WERI-Rb-1 (cell line): ENCODE measurements around the gene GDI1.

Experiments
- DNase-seq: peaks from one replicate; pipeline ENCODE4 v3.0.0-alpha.2; 2020
- H3K27ac ChIP-seq: fragments of 250-450 bp; sonication (Bioruptor Pico); 2 replicates; pipeline ENCODE4 v1.5.1; 2020; ENCODE audit warnings: mild to moderate bottlenecking, moderate library complexity
- H3K27me3 ChIP-seq: fragments of 250-450 bp; sonication (Bioruptor Pico); 2 replicates; pipeline ENCODE4 v1.5.1; 2021; ENCODE audit warnings: mild to moderate bottlenecking, low read depth, moderate library complexity; ENCODE audit not compliant: insufficient read depth, severe bottlenecking
- H3K36me3 ChIP-seq: fragments of 250-450 bp; sonication (Bioruptor Pico); 2 replicates; pipeline ENCODE4 v1.5.1; 2020; ENCODE audit warnings: mild to moderate bottlenecking, moderate library complexity
- H3K4me3 ChIP-seq: 2 replicates; pipeline ENCODE4 v1.5.1; 2011; ENCODE audit warnings: low read depth, mild to moderate bottlenecking, control low read depth, low read length
- H3K9me3 ChIP-seq: fragments of 250-450 bp; sonication (Bioruptor Pico); 2 replicates; pipeline ENCODE4 v1.5.1; 2021; ENCODE audit warnings: mild to moderate bottlenecking, moderate library complexity; ENCODE audit not compliant: severe bottlenecking
- TF ChIP-seq, protein P1 (sequence below): IDR thresholded peaks from 2 replicates; pipeline ENCODE4 v1.5.1; 2011; ENCODE audit warnings: low read depth, mild to moderate bottlenecking, control low read depth, inconsistent platforms, low read length

GDI1 gene

DNA sequence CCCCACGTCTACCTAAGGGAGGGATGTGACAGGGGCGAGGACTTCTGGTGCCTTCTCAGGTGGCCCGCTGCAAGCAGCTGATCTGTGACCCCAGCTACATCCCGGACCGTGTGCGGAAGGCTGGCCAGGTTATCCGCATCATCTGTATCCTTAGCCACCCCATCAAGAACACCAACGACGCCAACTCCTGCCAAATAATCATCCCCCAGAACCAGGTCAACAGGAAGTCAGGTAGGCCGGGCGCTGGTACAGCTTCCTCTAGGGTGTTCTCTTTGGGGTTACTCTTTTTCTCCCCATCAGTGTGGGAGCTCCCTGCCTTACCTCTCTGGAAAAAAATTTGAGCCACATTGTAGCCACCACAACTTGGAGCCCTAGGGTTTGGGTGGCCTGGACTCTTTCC is 4.6 kb downstream of the GDI1 start:
- Histone ChIP-seq H3K36me3 (peaks cover 65% of the 10 kb centered on the region), H3K27me3 (peaks cover 11% of the 10 kb centered on the region), H3K9me3 (no peaks in the 10 kb centered on the region), H3K27ac (no peak overlapping the region), H3K4me3 (no peak overlapping the region)
- DNase-seq: no peak
- TF ChIP-seq, protein P1, sequence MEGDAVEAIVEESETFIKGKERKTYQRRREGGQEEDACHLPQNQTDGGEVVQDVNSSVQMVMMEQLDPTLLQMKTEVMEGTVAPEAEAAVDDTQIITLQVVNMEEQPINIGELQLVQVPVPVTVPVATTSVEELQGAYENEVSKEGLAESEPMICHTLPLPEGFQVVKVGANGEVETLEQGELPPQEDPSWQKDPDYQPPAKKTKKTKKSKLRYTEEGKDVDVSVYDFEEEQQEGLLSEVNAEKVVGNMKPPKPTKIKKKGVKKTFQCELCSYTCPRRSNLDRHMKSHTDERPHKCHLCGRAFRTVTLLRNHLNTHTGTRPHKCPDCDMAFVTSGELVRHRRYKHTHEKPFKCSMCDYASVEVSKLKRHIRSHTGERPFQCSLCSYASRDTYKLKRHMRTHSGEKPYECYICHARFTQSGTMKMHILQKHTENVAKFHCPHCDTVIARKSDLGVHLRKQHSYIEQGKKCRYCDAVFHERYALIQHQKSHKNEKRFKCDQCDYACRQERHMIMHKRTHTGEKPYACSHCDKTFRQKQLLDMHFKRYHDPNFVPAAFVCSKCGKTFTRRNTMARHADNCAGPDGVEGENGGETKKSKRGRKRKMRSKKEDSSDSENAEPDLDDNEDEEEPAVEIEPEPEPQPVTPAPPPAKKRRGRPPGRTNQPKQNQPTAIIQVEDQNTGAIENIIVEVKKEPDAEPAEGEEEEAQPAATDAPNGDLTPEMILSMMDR: no peak

DNA sequence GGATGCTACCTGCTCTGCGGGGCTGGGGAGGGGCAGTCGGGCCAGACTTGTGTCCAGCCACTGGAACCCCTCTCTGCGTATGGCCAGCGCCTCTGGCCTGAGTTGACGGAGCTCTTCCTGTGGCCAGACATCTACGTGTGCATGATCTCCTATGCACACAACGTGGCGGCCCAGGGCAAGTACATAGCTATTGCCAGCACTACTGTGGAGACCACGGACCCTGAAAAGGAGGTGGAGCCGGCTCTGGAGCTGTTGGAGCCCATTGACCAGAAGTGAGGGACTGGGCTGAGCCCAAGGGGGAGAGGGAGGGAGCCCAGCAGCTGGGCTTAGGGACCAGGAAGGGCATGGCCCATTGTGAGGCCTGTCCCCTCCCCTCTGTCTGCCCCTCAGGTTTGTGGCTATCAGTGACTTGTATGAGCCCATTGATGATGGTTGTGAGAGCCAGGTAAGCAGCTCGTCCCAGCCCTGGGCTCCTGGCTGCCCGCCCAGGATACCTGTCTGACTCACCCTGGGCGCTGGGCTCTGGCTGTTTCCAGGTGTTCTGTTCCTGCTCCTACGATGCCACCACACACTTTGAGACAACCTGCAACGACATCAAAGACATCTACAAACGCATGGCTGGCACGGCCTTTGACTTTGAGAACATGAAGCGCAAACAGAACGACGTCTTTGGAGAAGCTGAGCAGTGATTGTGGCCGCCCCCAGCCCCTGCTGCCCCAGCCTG is 5.2 kb downstream of the GDI1 start:
- DNase-seq: no peak
- TF ChIP-seq, protein P1: no peak
- Histone ChIP-seq H3K27me3 (peaks cover 16% of the 10 kb centered on the region), H3K4me3 (no peak overlapping the region), H3K9me3 (no peaks in the 10 kb centered on the region), H3K27ac (no peak overlapping the region), H3K36me3 (peaks cover 71% of the 10 kb centered on the region)

DNA sequence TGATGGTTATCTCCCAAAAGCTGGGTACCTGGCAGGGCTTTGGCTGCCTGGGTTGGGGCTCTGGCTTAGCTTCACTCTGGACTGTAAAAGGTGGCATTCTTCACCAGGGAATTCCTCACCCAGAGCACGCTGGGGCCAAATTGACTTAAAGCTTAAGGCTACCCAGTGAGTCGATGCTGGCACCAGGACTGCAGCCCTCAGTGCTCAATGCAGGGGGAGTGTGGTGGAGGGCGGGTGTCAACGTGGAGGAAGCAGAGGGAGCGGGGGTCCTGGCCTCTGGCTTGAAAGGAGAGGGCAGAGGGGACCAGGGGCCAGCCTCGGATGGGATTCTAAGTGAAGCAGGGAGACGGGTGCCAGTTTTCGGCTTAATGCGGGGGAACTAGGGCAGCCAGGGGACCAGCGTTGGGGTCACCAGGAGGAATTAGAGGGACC is 6.5 kb downstream of the GDI1 start:
- peaks cover 18% of the 10 kb centered on the region for H3K27me3 ChIP-seq
- peaks cover 77% of the 10 kb centered on the region for H3K36me3 ChIP-seq
- peak overlapping the region; percentile 38 for H3K4me3 ChIP-seq
- TF ChIP-seq, protein P1: no peak
- no peak for DNase-seq
- peak overlapping the region; percentile 79 for H3K27ac ChIP-seq
- no peaks in the 10 kb centered on the region for H3K9me3 ChIP-seq

DNA sequence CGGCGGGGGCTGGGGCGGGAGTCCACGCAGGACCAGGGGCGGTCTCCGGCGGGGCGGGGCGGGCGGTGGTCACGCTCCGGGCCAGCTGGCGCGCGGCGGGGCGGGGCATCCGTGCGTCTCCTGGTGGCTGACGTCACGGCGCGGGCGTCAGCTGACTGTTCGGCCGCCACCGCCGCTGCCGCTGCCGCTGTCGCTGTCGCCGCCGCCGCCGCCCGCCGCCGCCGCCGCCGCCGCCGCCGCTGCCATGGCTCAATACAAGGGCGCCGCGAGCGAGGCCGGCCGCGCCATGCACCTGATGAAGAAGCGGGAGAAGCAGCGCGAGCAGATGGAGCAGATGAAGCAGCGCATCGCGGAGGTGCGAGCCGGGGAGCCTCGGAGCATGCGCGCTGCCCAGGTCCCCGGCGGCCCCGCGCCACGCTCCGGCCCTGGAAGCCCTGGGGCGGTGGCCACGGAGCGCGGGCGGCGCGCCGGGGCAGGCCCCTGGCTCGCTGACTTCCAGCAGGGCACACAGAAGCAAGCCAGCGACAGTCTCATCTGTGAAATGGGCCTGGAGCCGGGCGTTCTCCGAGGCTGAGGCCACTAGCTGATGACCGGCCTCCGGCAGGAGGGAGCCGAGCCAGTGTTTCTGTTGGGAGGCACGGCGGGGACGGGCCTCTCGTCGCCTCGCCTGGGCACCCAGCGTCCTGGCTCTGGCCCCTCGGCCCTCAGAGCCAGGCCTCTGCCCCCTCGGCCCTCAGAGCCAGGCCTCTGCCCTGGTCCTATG is 7.2 kb downstream of the GDI1 start, which contains the start of gene FAM50A:
FAM50A (plus strand) TSS at position 150 of the 763 bp plus-strand sequence; CDS start at position 245, 95 bp downstream.
- Histone ChIP-seq H3K9me3 (no peaks in the 10 kb centered on the region), H3K36me3 (peaks cover 77% of the 10 kb centered on the region), H3K27ac (peak within 1 kb of the TSS; percentile 85), H3K4me3 (peak within 1 kb of the TSS; percentile 68), H3K27me3 (peaks cover 22% of the 10 kb centered on the region)
- TF ChIP-seq, protein P1: no peak
- peak; percentile 84 for DNase-seq

DNA sequence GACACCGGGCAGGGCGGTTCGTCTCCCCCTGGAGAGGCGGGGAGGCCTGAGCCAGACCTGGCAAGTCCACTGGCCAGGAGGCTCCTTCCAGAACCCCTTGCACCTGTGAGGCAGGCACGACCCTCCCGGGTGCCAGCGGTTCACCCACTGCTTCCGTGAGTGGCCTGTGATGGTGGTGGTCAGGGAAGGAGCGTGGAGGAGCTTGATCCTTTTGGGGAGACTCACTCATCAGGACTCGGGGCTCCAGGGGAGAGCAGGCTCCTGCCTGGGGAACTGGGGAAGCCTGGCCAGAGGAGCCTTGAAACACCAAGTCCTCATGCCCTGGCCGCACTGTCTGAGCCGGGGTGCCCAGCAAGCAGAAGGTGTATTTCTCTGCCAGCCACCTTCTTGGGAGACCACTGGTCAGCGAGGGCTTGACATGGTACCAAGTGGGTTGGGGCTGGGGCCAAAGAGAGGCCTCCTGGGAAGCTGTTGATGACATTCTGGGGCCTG is 7.8 kb downstream of the GDI1 start:
- Histone ChIP-seq H3K36me3 (peaks cover 78% of the 10 kb centered on the region), H3K27me3 (peaks cover 24% of the 10 kb centered on the region), H3K9me3 (no peaks in the 10 kb centered on the region), H3K27ac (peak overlapping the region; percentile 85), H3K4me3 (peak overlapping the region; percentile 68)
- DNase-seq: no peak
- TF ChIP-seq, protein P1: no peak
